GM06990 (cell line): ENCODE results near the gene MEF2A.

Experiments
- DNase-seq: peaks from one replicate; pipeline ENCODE4 v3.0.0-alpha.2; 2011; ENCODE audit not compliant: insufficient read length; ENCODE audit errors: extremely low read depth
- H3K27me3 ChIP-seq: replicated peaks from 2 replicates; pipeline ENCODE4 v1.6.0; 2011; ENCODE audit warnings: low read length; ENCODE audit not compliant: control insufficient read depth, insufficient read depth
- H3K36me3 ChIP-seq: 2 replicates; pipeline ENCODE4 v1.5.1; 2011; ENCODE audit warnings: low read length; ENCODE audit not compliant: control insufficient read depth, insufficient read depth
- H3K4me3 ChIP-seq: replicated peaks from 2 replicates; pipeline ENCODE4 v1.5.1; 2011; ENCODE audit warnings: low read depth, mild to moderate bottlenecking, control low read depth, low read length
- CTCF ChIP-seq: IDR thresholded peaks from 2 replicates; pipeline ENCODE4 v1.5.1; 2011; ENCODE audit warnings: low read length, control low read depth, mild to moderate bottlenecking, inconsistent platforms; ENCODE audit not compliant: insufficient read depth, poor library complexity, severe bottlenecking

MEF2A gene

GRCh38 chr15:99764522-99764921 lies 198.7 kb downstream of the MEF2A start:
- H3K4me3 ChIP-seq: no peak overlapping the region
- no peak for TF ChIP-seq CTCF
- no peaks in the 10 kb centered on the region for H3K36me3 ChIP-seq
- DNase-seq: no peak
- no peaks in the 10 kb centered on the region for H3K27me3 ChIP-seq
